ENCODE measurements around the gene PCDH9.

DNA sequence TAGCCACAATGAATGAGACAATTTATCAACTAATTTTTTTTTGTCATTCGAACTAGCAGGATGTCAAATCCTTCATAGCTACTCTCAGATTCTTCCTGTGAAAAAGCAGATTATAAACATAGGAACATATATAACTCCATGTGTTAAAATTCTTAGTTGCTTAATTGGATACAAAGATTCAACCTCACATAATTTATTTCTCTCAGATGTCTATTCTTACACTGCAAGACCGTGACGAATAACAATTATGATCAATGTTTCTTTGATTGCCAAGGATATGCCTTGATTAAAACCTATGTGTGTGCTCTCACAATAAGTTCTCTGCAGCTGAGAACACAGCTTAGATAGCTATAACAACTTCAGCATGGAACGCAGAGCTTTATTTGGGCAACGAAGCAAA lies 872.7 kb downstream of the PCDH9 start:
- TF ChIP-seq, protein P1, sequence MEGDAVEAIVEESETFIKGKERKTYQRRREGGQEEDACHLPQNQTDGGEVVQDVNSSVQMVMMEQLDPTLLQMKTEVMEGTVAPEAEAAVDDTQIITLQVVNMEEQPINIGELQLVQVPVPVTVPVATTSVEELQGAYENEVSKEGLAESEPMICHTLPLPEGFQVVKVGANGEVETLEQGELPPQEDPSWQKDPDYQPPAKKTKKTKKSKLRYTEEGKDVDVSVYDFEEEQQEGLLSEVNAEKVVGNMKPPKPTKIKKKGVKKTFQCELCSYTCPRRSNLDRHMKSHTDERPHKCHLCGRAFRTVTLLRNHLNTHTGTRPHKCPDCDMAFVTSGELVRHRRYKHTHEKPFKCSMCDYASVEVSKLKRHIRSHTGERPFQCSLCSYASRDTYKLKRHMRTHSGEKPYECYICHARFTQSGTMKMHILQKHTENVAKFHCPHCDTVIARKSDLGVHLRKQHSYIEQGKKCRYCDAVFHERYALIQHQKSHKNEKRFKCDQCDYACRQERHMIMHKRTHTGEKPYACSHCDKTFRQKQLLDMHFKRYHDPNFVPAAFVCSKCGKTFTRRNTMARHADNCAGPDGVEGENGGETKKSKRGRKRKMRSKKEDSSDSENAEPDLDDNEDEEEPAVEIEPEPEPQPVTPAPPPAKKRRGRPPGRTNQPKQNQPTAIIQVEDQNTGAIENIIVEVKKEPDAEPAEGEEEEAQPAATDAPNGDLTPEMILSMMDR (conservative IDR thresholded peaks at IDR 0.05; ENCODE audit: low read depth in 2 of 2): no peak
- TF ChIP-seq POLR2AphosphoS5 (IDR thresholded peaks at IDR 0.05; ENCODE audit: low read depth) (no peak), CREB1 (CRISPR knock-in tag; IDR thresholded peaks at IDR 0.05; ENCODE audit: low read depth) (no peak), NANOG (IDR thresholded peaks at IDR 0.05; ENCODE audit: borderline replicate concordance) (no peak), EZH2 (IDR thresholded peaks at IDR 0.05; ENCODE audit: low read depth, unreplicated experiment) (no peak), EZH2phosphoT487 (IDR thresholded peaks at IDR 0.05; ENCODE audit: unreplicated experiment) (no peak), STAT1 (IDR thresholded peaks at IDR 0.05; ENCODE audit: unreplicated experiment) (no peak), ZNF114 (CRISPR knock-in tag; IDR thresholded peaks at IDR 0.05) (no peak), JUNB (IDR thresholded peaks at IDR 0.05; ENCODE audit: unreplicated experiment) (no peak), ZNF331 (CRISPR knock-in tag; IDR thresholded peaks at IDR 0.05; ENCODE audit: low read depth) (no peak)
- TF ChIP-seq, protein P2, sequence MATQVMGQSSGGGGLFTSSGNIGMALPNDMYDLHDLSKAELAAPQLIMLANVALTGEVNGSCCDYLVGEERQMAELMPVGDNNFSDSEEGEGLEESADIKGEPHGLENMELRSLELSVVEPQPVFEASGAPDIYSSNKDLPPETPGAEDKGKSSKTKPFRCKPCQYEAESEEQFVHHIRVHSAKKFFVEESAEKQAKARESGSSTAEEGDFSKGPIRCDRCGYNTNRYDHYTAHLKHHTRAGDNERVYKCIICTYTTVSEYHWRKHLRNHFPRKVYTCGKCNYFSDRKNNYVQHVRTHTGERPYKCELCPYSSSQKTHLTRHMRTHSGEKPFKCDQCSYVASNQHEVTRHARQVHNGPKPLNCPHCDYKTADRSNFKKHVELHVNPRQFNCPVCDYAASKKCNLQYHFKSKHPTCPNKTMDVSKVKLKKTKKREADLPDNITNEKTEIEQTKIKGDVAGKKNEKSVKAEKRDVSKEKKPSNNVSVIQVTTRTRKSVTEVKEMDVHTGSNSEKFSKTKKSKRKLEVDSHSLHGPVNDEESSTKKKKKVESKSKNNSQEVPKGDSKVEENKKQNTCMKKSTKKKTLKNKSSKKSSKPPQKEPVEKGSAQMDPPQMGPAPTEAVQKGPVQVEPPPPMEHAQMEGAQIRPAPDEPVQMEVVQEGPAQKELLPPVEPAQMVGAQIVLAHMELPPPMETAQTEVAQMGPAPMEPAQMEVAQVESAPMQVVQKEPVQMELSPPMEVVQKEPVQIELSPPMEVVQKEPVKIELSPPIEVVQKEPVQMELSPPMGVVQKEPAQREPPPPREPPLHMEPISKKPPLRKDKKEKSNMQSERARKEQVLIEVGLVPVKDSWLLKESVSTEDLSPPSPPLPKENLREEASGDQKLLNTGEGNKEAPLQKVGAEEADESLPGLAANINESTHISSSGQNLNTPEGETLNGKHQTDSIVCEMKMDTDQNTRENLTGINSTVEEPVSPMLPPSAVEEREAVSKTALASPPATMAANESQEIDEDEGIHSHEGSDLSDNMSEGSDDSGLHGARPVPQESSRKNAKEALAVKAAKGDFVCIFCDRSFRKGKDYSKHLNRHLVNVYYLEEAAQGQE (IDR thresholded peaks at IDR 0.05; ENCODE audit: unreplicated experiment): no peak
- TF ChIP-seq, protein P3, sequence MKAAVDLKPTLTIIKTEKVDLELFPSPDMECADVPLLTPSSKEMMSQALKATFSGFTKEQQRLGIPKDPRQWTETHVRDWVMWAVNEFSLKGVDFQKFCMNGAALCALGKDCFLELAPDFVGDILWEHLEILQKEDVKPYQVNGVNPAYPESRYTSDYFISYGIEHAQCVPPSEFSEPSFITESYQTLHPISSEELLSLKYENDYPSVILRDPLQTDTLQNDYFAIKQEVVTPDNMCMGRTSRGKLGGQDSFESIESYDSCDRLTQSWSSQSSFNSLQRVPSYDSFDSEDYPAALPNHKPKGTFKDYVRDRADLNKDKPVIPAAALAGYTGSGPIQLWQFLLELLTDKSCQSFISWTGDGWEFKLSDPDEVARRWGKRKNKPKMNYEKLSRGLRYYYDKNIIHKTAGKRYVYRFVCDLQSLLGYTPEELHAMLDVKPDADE (IDR thresholded peaks at IDR 0.05): no peak
- TF ChIP-seq, protein P4, sequence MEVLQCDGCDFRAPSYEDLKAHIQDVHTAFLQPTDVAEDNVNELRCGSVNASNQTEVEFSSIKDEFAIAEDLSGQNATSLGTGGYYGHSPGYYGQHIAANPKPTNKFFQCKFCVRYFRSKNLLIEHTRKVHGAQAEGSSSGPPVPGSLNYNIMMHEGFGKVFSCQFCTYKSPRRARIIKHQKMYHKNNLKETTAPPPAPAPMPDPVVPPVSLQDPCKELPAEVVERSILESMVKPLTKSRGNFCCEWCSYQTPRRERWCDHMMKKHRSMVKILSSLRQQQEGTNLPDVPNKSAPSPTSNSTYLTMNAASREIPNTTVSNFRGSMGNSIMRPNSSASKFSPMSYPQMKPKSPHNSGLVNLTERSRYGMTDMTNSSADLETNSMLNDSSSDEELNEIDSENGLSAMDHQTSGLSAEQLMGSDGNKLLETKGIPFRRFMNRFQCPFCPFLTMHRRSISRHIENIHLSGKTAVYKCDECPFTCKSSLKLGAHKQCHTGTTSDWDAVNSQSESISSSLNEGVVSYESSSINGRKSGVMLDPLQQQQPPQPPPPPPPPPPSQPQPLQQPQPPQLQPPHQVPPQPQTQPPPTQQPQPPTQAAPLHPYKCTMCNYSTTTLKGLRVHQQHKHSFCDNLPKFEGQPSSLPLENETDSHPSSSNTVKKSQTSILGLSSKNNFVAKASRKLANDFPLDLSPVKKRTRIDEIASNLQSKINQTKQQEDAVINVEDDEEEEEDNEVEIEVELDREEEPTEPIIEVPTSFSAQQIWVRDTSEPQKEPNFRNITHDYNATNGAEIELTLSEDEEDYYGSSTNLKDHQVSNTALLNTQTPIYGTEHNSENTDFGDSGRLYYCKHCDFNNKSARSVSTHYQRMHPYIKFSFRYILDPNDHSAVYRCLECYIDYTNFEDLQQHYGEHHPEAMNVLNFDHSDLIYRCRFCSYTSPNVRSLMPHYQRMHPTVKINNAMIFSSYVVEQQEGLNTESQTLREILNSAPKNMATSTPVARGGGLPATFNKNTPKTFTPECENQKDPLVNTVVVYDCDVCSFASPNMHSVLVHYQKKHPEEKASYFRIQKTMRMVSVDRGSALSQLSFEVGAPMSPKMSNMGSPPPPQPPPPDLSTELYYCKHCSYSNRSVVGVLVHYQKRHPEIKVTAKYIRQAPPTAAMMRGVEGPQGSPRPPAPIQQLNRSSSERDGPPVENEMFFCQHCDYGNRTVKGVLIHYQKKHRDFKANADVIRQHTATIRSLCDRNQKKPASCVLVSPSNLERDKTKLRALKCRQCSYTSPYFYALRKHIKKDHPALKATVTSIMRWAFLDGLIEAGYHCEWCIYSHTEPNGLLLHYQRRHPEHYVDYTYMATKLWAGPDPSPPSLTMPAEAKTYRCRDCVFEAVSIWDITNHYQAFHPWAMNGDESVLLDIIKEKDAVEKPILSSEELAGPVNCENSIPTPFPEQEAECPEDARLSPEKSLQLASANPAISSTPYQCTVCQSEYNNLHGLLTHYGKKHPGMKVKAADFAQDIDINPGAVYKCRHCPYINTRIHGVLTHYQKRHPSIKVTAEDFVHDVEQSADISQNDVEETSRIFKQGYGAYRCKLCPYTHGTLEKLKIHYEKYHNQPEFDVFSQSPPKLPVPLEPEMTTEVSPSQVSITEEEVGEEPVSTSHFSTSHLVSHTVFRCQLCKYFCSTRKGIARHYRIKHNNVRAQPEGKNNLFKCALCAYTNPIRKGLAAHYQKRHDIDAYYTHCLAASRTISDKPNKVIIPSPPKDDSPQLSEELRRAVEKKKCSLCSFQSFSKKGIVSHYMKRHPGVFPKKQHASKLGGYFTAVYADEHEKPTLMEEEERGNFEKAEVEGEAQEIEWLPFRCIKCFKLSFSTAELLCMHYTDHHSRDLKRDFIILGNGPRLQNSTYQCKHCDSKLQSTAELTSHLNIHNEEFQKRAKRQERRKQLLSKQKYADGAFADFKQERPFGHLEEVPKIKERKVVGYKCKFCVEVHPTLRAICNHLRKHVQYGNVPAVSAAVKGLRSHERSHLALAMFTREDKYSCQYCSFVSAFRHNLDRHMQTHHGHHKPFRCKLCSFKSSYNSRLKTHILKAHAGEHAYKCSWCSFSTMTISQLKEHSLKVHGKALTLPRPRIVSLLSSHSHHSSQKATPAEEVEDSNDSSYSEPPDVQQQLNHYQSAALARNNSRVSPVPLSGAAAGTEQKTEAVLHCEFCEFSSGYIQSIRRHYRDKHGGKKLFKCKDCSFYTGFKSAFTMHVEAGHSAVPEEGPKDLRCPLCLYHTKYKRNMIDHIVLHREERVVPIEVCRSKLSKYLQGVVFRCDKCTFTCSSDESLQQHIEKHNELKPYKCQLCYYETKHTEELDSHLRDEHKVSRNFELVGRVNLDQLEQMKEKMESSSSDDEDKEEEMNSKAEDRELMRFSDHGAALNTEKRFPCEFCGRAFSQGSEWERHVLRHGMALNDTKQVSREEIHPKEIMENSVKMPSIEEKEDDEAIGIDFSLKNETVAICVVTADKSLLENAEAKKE (CRISPR knock-in tag; IDR thresholded peaks at IDR 0.05): no peak

All from GM23338 (cell line).